OCI-LY1 (cell line): ENCODE results near the gene RRM2.

Source experiments
- H2AFZ ChIP-seq: fragments of 200-600 bp; sonication (generic), shearing (Covaris generic); 2 replicates; pipeline ENCODE4 v1.6.0; 2014; ENCODE audit warnings: antibody characterized with exemption, mild to moderate bottlenecking, low read length
- H3F3A ChIP-seq: fragments of 200-600 bp; sonication (generic), shearing (Covaris generic); 2 replicates; pipeline ENCODE4 v1.6.0; 2014; ENCODE audit warnings: mild to moderate bottlenecking, antibody characterized with exemption, low read length, moderate library complexity; ENCODE audit not compliant: insufficient read depth
- H3K27ac ChIP-seq: fragments of 200-600 bp; sonication (generic); 2 replicates; pipeline ENCODE4 v1.5.1; 2014; ENCODE audit warnings: low read length, mixed run types, mild to moderate bottlenecking, low read depth; ENCODE audit not compliant: poor library complexity, severe bottlenecking
- H3K27me3 ChIP-seq: fragments of 200-600 bp; sonication (generic); 2 replicates; pipeline ENCODE4 v1.6.0; 2014; ENCODE audit warnings: antibody characterized with exemption, mild to moderate bottlenecking, low read length, moderate library complexity; ENCODE audit not compliant: insufficient read depth
- H3K36me3 ChIP-seq: fragments of 200-600 bp; sonication (generic); 2 replicates; pipeline ENCODE4 v1.6.1; 2014; ENCODE audit warnings: mild to moderate bottlenecking, antibody characterized with exemption, low read length, moderate library complexity, mixed read lengths; ENCODE audit not compliant: insufficient read depth
- H3K4me1 ChIP-seq: fragments of 200-600 bp; sonication (generic); 2 replicates; pipeline ENCODE4 v1.5.1; 2014; ENCODE audit warnings: mild to moderate bottlenecking, low read length, moderate library complexity; ENCODE audit not compliant: insufficient read depth, severe bottlenecking
- H3K4me2 ChIP-seq: fragments of 200-600 bp; sonication (generic), shearing (Covaris generic); 2 replicates; pipeline ENCODE4 v1.6.1; 2014; ENCODE audit warnings: low read length
- H3K4me3 ChIP-seq: fragments of 200-600 bp; sonication (generic); 2 replicates; pipeline ENCODE4 v1.5.1; 2014; ENCODE audit warnings: low read length, low read depth, mild to moderate bottlenecking, mixed read lengths; ENCODE audit not compliant: poor library complexity, severe bottlenecking
- H3K79me2 ChIP-seq: fragments of 200-600 bp; shearing (Covaris generic); 2 replicates; pipeline ENCODE4 v1.6.1; 2016; ENCODE audit warnings: mixed run types, low read length, mixed read lengths; ENCODE audit not compliant: insufficient read depth
- H3K9ac ChIP-seq: fragments of 200-600 bp; sonication (generic), shearing (Covaris generic); 2 replicates; pipeline ENCODE4 v1.6.1; 2014; ENCODE audit warnings: mild to moderate bottlenecking, low read length, mixed read lengths
- H3K9me2 ChIP-seq: fragments of 200-600 bp; sonication (generic), shearing (Covaris generic); 2 replicates; pipeline ENCODE4 v1.6.1; 2014; ENCODE audit warnings: low read depth, mild to moderate bottlenecking, low read length, mixed read lengths
- H3K9me3 ChIP-seq: fragments of 200-600 bp; shearing (Covaris generic); 2 replicates; pipeline ENCODE4 v1.6.1; 2014; ENCODE audit warnings: low read length, mixed read lengths
- H4K20me1 ChIP-seq: fragments of 200-600 bp; sonication (generic), shearing (Covaris generic); 2 replicates; pipeline ENCODE4 v1.6.0; 2016; ENCODE audit warnings: mild to moderate bottlenecking, low read length; ENCODE audit not compliant: insufficient read depth
- EZH2 ChIP-seq: fragments of 200-600 bp; sonication (generic), shearing (Covaris generic); IDR thresholded peaks from 2 replicates; pipeline ENCODE4 v1.8.0; 2017; ENCODE audit warnings: borderline replicate concordance, mixed run types, mild to moderate bottlenecking, antibody characterized with exemption, low read length, moderate library complexity, mixed read lengths
- TF ChIP-seq, protein P1 (sequence below): fragments of 200-600 bp; sonication (generic), shearing (Covaris generic); IDR thresholded peaks from 2 replicates; pipeline ENCODE4 v1.5.1; 2017; ENCODE audit warnings: mild to moderate bottlenecking, antibody characterized with exemption, low read length, moderate library complexity, mixed read lengths

RRM2 gene

DNA sequence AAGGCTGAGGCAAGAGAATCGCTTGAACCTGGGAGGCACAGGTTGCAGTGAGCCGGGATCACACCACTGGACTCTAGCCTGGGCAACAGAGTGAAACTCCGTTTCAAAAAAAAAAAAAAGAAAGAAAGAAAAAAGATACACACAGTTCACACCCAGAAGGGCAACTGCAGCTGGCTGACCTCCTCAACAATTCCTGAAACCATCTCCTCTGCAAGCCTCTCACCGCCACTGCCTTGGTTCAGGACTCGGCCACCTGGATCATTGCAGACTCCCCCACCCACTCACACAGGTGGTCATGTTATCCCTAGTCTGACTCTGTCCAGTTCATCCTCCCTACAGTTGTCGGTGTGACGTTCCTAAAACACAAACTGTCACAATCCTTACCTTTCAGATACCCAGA, 44.5 kb upstream of the RRM2 start:
- no peaks in the 10 kb centered on the region for H3K9me3 ChIP-seq
- no peaks in the 10 kb centered on the region for H3K9me2 ChIP-seq
- no peaks in the 10 kb centered on the region for H4K20me1 ChIP-seq
- H3K79me2 ChIP-seq = no peaks in the 10 kb centered on the region
- no peak overlapping the region for H2AFZ ChIP-seq
- no peak overlapping the region for H3K4me2 ChIP-seq
- no peaks in the 10 kb centered on the region for H3F3A ChIP-seq
- no peak overlapping the region for H3K27ac ChIP-seq
- peaks cover 14% of the 10 kb centered on the region for H3K27me3 ChIP-seq
- H3K9ac ChIP-seq = no peak overlapping the region
- peaks cover 28% of the 10 kb centered on the region for H3K4me1 ChIP-seq
- H3K4me3 ChIP-seq = no peak overlapping the region
- no peaks in the 10 kb centered on the region for H3K36me3 ChIP-seq
- TF ChIP-seq, protein P1, sequence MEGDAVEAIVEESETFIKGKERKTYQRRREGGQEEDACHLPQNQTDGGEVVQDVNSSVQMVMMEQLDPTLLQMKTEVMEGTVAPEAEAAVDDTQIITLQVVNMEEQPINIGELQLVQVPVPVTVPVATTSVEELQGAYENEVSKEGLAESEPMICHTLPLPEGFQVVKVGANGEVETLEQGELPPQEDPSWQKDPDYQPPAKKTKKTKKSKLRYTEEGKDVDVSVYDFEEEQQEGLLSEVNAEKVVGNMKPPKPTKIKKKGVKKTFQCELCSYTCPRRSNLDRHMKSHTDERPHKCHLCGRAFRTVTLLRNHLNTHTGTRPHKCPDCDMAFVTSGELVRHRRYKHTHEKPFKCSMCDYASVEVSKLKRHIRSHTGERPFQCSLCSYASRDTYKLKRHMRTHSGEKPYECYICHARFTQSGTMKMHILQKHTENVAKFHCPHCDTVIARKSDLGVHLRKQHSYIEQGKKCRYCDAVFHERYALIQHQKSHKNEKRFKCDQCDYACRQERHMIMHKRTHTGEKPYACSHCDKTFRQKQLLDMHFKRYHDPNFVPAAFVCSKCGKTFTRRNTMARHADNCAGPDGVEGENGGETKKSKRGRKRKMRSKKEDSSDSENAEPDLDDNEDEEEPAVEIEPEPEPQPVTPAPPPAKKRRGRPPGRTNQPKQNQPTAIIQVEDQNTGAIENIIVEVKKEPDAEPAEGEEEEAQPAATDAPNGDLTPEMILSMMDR = no peak
- no peak for TF ChIP-seq EZH2

DNA sequence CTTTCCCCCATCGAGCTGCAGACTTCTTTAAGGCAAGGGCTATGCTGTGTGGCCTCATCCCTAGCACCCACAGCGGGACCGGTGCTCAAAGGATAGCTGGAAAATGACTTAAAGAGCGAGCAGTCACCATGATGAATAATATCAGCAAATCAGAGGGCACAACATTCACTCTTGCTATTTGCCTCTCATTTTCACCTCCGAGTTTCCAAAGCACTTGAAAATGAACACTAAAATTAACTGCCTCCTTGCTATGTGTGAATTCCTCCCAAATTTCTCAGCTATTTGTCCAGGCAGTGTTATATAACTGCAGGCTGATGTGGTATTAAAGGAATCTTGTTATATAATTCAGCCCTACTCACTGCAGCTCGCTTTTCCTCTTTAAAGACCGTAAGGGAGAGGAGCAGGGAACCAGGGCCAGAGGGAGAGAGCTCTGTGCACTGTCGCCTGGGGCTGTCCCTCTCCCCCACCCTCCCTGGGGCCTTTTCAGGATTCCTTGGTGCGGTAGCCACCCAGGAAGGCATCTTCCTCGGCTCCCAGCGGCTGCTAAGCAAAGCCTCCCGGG, 43.8 kb upstream of the RRM2 start:
- Histone ChIP-seq H3K4me2 (no peak overlapping the region), H2AFZ (no peak overlapping the region), H3F3A (no peaks in the 10 kb centered on the region), H3K4me1 (peaks cover 35% of the 10 kb centered on the region), H3K36me3 (no peaks in the 10 kb centered on the region), H4K20me1 (no peaks in the 10 kb centered on the region), H3K27ac (no peak overlapping the region), H3K9me3 (no peaks in the 10 kb centered on the region), H3K9me2 (no peaks in the 10 kb centered on the region), H3K9ac (no peak overlapping the region), H3K4me3 (no peak overlapping the region), H3K27me3 (peaks cover 14% of the 10 kb centered on the region), H3K79me2 (no peaks in the 10 kb centered on the region)
- no peak for TF ChIP-seq EZH2
- TF ChIP-seq, protein P1 = no peak

DNA sequence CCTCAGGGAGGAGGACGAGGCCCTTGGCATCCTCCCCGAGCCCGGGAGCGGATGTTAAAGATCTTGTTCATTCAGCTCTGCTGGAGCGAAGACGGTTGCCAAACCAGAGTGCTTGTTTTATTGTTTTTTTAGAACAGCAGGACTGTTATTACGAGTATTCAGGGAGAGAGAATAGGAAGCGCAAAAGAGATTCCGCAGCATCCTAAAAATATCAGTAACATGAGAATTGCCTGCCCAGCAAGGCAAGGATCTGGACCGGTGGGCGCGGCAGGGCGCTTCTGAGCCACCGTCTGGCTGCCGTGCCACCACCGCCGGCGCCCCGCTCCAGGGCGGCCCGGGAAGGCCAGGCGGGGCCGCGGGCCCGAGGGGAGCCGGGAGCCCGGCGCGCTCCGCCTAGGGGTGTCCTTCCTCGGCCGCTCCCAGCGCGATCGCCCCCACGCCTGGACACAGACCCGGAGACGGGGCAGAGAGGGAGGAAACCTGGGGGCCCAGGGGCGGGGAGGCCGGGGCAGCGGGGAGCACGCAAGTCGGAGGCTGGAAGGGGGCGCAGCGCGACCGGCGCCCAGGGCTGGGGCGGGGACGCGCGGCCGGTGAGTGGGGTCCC, 43.2 kb upstream of the RRM2 start:
- no peak overlapping the region for H3K27ac ChIP-seq
- H3K27me3 ChIP-seq = peaks cover 14% of the 10 kb centered on the region

More for the DNA sequence above, 43.2 kb upstream of the RRM2 start:
- H3K9me3 ChIP-seq = no peaks in the 10 kb centered on the region
- no peaks in the 10 kb centered on the region for H4K20me1 ChIP-seq
- no peaks in the 10 kb centered on the region for H3K79me2 ChIP-seq
- H3K4me2 ChIP-seq = peak overlapping the region; percentile 40
- peak overlapping the region; percentile 27 for H3K4me3 ChIP-seq
- TF ChIP-seq, protein P1 = no peak
- 0 out of 2 replicates have a peak, but pooled peaks have one; percentile 49 for TF ChIP-seq EZH2
- H3K4me1 ChIP-seq = peaks cover 35% of the 10 kb centered on the region
- H3K9ac ChIP-seq = no peak overlapping the region
- H2AFZ ChIP-seq = no peak overlapping the region
- no peaks in the 10 kb centered on the region for H3K36me3 ChIP-seq
- H3F3A ChIP-seq = no peaks in the 10 kb centered on the region
- no peaks in the 10 kb centered on the region for H3K9me2 ChIP-seq
